GM21423 (cell line): ENCODE data around the gene CHAC2.
A peak's percentile ranks its signal among the peaks of the same experiment; 100 is the strongest.
"Not testable (repeated sequence)": the region's sequence is repeated elsewhere in the genome, so short reads cannot be mapped to it uniquely, and the experiment has no call there.

Experiments
- ATAC-seq: cut with Tn5 transposase; IDR thresholded peaks from one replicate; pipeline ENCODE4 v1.9.1; 2021; ENCODE audit warnings: mild to moderate bottlenecking, moderate library complexity; ENCODE audit not compliant: unreplicated experiment

The CHAC2 gene

DNA sequence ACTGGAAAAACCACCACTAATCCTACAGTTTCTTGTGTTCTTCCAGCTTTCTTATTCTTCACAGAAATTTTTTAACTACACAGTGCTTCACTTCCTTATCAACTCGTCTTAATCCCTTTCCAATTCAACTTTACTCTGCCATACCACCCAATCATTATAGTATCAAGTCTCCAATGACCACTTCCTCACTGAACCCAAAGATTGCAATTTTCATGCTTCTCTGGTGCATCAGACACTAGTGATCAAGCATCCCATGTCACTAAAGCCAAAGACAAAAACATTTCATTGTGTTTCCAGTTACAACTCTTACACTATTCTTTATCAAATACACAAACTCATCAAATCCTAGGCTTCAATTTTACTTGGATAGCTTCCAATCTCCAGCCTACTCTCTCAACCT, 9.5 kb downstream of the CHAC2 start:
- no peak for ATAC-seq

GRCh38 chr2:53778536-53779162, 11.0 kb downstream of the CHAC2 start:
- ATAC-seq: no peak

DNA sequence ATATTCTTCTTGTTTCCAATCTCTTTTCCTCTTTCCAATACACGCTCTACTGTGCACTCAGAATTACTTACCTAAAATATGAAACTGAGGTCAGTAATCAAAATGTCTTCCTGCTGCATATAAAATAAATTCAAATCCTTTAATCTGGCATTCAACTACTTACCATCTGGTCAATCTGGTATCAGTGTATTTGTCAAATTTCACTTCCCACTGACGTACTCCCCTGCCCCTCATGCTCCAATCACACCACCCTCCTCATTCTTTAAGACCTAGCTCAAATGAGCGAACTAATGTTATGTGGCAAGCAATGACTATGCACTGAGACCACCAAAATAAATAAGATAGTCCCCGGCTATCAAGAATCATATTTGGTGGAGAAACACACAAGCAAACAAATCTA, 12.5 kb downstream of the CHAC2 start:
- no peak for ATAC-seq

DNA sequence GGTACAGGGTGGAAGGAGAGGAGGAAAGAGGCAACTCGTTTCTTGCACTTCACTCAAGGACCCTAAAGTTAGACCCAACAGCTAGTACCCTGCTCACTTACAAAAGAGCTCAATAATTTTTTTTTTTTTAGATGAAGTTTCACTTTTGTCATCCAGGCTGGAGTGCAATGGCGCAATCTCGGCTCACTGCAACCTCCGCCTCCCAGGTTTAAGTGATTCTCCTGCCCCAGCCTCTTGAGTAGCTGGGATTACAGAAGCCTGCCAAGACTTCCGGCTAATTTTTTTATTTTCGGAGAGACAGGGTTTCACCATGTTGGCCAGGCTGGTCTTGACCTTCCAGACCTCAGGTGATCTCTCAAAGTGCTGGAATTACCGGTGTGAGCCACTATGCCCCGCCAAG, 15.1 kb downstream of the CHAC2 start:
- no peak for ATAC-seq

GRCh38 chr2:53784436-53784835, 16.8 kb downstream of the CHAC2 start:
- ATAC-seq: no peak

DNA sequence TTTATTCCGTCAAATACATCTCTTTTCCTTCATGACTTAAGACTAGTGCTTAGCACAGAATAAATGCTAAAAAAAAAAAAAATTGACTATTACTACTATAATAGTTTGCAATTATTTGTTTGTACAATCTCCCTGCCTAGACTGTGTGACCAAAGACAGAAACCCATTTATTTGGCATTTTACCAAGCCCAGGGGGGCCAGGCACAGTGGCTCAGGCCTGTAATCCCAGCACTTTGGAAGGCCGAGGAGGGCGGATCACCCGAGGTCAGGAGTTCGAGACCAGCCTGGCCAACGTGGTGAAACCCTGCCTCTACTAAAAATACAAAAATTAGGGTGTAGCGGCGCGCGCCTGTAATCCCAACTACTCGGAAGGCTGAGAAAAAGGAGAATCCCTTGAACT, 17.8 kb downstream of the CHAC2 start:
- ATAC-seq: no peak

GRCh38 chr2:53786352-53786704, 18.7 kb downstream of the CHAC2 start:
- ATAC-seq: peak; percentile 10

- peak; percentile 94 for ATAC-seq
These were observed 19.4 kb downstream of the CHAC2 start, which contains the start of the genes ASB3 and ERLEC1 for GRCh38 chr2:53786705-53787613. Gene ASB3 (minus strand): TSS chr2:53786953. CDS start chr2:53765572, 21,381 bp downstream. Gene ERLEC1 (plus strand): TSS chr2:53787044. CDS start chr2:53787211, 167 bp downstream.

DNA sequence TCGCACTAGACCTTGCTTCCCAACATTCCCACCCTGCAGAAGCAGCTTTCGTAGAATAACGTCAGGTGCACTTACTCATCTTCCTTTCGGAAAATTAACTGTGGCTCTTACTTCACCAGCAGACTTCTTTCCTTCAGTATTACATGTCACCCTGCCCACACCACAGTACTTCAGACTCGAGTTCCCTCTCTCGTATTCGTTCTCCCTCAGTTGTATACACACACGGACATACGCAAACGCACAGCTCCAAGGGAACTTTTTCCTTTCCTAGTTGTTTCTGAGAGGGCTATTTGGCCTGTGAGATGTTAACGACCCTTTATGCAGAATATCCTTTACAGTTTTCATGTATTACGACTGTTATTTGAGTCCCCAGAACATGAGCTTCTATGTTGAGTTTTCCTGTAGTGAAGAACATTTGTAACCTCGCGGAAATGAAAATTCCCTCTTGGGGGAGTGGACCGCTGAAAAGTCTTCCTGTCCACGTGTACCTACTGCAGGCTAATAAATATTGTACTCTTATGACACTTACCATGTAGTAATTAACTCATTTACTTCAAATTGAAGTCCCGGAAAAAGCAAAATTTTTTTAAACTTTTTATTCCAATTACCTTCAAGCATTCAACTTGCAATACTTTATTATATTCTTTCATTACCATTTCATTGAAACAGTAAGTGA, 20.1 kb downstream of the CHAC2 start:
- no peak for ATAC-seq

GRCh38 chr2:53793261-53793660, 25.7 kb downstream of the CHAC2 start:
- no peak for ATAC-seq

DNA sequence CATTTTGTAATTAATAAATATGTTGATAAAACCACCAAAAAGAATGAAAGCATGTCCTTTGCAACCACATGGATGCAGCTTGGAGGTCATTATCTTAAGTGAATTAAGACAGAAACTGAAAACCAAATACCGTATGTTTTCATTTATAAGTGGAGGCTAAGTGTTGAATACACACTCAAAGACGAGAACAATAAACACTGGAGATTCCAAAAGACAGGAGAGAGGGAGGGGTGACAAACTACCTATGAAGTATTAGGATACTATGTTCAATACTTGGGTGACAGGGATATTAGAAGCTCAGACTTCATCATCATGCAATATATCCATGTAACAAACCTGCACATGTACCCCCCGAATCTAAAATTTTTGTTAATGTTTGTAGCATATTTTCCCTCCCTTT, 26.2 kb downstream of the CHAC2 start:
- no peak for ATAC-seq

- no peak for ATAC-seq
These were observed 33.9 kb downstream of the CHAC2 start for GRCh38 chr2:53801547-53801946.

- no peak for ATAC-seq
These were observed 35.1 kb downstream of the CHAC2 start for GRCh38 chr2:53802617-53803151.

GRCh38 chr2:53811601-53812000, 44.0 kb downstream of the CHAC2 start:
- no peak for ATAC-seq

DNA sequence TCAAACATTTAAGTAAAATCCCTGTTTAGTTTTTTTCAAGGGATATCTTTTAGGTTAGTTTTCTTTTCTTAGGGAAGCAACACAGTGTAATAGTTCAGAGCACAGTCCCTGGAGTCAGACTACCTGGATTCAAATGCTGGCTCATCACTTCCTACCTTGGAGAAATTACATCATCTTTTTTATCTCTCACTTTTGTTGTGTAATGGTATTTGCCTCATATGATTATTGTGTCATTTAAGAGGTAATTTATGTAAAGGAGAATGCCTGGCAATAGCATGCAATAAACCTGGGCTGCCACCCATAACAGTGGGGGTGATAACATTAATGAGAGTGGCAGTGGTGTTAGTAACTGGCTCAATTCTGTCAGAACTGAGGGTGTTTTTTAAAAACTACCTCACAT, 45.5 kb downstream of the CHAC2 start:
- ATAC-seq: no peak

DNA sequence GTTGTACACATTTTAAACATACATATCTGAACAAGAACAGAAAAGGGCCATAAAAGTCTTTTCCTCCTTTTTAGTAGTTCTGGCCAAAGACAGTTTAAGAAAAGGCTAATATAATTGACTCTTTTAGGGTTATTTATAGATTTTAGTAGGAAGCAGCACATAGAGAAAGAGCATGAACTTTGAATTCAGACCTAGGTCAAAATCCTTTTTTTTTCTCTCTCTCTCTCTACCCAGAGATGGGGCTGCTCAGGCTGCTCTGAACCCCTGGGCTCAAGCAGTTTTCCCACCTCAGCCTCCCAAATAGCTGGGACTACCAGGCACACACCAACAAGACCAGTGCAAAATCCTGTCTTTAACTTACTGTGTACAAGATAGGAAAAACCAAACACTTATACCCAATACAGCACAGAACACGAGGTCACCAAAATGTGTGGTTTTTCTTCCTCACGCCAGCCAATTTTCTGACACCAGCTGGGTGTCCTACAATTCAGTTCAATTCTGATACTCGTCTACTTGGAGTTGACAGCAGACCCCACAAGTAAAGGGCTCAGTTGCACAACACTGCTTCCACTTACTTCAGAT, 51.3 kb downstream of the CHAC2 start:
- ATAC-seq: no peak

DNA sequence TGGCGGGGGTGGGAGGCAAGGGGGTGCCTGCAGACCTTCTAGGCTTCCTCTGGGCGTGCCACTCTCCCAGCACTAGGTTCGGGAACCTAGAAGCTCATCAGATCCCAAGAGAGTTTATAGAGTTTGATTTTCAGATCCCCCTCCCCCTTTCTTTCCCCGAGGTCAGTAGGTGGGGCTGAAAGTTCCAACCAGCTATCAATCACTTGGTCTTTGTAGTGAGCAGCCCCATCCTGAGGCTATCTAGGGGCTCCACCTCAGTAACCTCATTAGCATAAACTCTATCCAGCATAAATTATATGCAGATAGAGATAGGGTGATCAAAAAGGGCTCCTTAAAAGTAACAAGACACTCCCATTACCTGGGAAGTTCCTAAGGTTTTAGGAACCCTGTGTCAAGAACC, 52.0 kb downstream of the CHAC2 start:
- ATAC-seq: no peak

DNA sequence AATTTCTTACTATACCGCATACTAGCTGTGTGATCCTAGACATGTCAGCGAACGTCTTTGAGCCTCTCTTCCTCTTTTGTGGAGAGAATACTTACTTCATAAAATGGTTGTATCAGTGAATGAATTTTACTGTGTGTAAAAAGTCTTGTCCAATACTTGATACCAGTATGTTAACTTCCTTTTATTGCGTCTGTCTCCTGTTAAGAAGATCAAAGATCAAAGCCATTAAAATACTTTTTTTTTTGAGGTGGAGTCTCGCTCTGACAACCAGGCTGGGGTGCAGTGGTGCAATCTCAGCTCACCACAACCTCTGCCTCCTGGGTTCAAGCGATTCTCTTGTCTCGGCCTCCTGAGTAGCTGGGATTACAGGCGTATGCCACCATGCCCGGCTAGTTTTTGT, 52.4 kb downstream of the CHAC2 start:
- no peak for ATAC-seq

DNA sequence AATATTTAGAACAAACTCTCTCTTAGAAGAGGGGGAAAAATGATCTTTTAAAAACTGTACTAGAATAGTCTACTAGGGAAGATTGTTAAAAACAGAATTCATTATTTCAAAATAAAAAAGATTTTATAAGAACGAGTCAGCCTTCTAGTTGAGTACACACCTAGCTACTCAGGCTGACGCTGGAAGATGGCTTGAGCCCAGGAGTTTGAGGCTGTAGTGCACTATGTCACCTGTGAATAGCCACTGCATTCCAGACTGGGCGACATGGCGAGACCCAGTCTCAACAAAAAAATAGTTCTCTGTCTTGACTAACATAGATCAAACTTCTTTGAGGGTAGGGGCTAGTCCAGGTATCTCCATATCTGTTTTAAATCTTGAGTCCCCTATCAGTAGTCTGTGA, 53.1 kb downstream of the CHAC2 start:
- ATAC-seq: no peak

DNA sequence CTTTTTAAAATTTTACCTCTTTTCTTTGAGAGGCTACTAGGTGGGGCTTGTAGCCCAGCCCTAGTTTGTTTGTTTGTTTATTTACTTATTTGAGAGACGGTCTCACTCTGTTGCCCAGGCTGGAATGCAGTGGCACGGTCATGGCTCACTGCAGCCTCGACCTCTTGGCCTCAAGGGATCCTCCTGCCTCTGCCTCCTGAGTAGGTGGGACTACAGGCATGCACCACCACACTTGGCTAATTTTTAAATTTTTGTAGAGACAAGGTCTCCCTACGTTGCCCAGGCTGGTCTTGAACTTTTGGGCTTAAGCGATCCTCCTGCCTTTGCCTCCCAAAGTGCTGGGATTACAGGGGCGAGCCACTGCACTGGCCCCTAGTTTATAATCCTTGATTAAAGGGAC, 54.2 kb downstream of the CHAC2 start:
- no peak for ATAC-seq

- not testable (repeated sequence) for ATAC-seq
These were observed 56.0 kb downstream of the CHAC2 start for GRCh38 chr2:53823639-53824038.
